Transverse colon (tissue), 4 donors: ENCODE measurements around the gene RAB30. TPM values are rescaled to one million over a fixed set of nuclear protein-coding genes. Genes with fewer than 3 reads are reported as not detected.

ENCODE experiments used
- DNase-seq: peaks from one replicate; pipeline ENCODE4 v3.0.0-alpha.2; 2019
- H3K27ac ChIP-seq, 4 donors: fragments of 200-600 bp; sonication (generic); 2 replicates each; pipeline ENCODE4 v1.5.1; 2016 to 2018; ENCODE audit warnings: inconsistent platforms in 4 of 4
- H3K27me3 ChIP-seq: fragments of 200-600 bp; sonication (generic); 2 replicates; pipeline ENCODE4 v1.5.1; 2017; ENCODE audit warnings: inconsistent platforms
- H3K36me3 ChIP-seq, 4 donors: fragments of 200-600 bp; sonication (generic); 2 replicates each; pipeline ENCODE4 v1.5.1; 2017 to 2019; ENCODE audit warnings: inconsistent platforms in 4 of 4
- H3K4me1 ChIP-seq, 4 donors: fragments of 200-600 bp; sonication (generic); 2 replicates each; pipeline ENCODE4 v1.5.1; 2017 to 2020; ENCODE audit warnings: inconsistent platforms in 4 of 4
- H3K4me3 ChIP-seq, 4 donors: fragments of 200-600 bp; sonication (generic); 1 replicate in 1 of 4; 2 replicates in 3 of 4; pipeline versions ENCODE4 v1.5.1 to v1.6.1; 2017 to 2019; ENCODE audit warnings: inconsistent platforms in 4 of 4
- H3K9me3 ChIP-seq, 2 donors: fragments of 200-600 bp; sonication (generic); 2 replicates each; pipeline ENCODE4 v1.5.1; 2017 to 2019; ENCODE audit warnings: inconsistent platforms in 2 of 2
- CTCF ChIP-seq, 5 experiments: fragments of 200-600 bp in 3 of 5; fragments of 450-650 bp in 2 of 5; sonication (generic) in 3 of 5; IDR thresholded peaks; 1 replicate in 2 of 5; 2 replicates in 3 of 5; pipeline ENCODE4 v1.5.1; 2016 to 2017; ENCODE audit warnings: antibody characterized with exemption in 5 of 5, inconsistent platforms in 3 of 5, mild to moderate bottlenecking in 2 of 5, moderate library complexity in 1 of 5
- EP300 ChIP-seq: sonication (generic); formaldehyde crosslinking; IDR thresholded peaks from one replicate; pipeline ENCODE4 v1.6.1; 2017; ENCODE audit warnings: antibody characterized with exemption, low read depth
- POLR2A ChIP-seq: fragments of 450-650 bp; IDR thresholded peaks from one replicate; pipeline ENCODE4 v1.6.1; 2016; ENCODE audit warnings: antibody characterized with exemption, mild to moderate bottlenecking, moderate library complexity
- POLR2AphosphoS5 ChIP-seq, 3 donors: sonication (generic); formaldehyde crosslinking; IDR thresholded peaks; one replicate each; pipeline ENCODE4 v1.6.1; 2016; ENCODE audit warnings: antibody characterized with exemption in 3 of 3
- WGBS, 2 donors: methylation state at CpG; one replicate each; pipeline ENCODE4 v1.1.5; 2018; ENCODE audit warnings: low coverage in 1 of 2; 5-methylcytosine and 5-hydroxymethylcytosine counted together
- in situ Hi-C, 4 donors: fragments of 200-750 bp; cut with MboI; loops; one replicate each; pipeline versions ENCODE4 v1.15.0 to v1.15.1; 2017; ENCODE audit warnings: low sequenced_read_pairs in 3 of 4, low pct_ligation_motif_present in 1 of 4, low pct_unique_long_range_greater_than_20kb in 1 of 4
- intact Hi-C: fragments of 100-400 bp; cut with DNase I; formaldehyde crosslinking; loops from one replicate; pipeline ENCODE4 v1.15.1; 2023; ENCODE audit warnings: low total_unique reads
- total RNA-seq, 4 donors: library from RNA; depleted of rRNA; stranded (reverse); fragments of >200 nt; gene quantifications; one replicate each; pipeline ENCODE4 v1.1.0, GENCODE V29; 2016

RAB30 gene
- total RNA-seq, 4 donors from 2014 or later, result 2.2 to 29.9 (median 14.5) TPM

DNA sequence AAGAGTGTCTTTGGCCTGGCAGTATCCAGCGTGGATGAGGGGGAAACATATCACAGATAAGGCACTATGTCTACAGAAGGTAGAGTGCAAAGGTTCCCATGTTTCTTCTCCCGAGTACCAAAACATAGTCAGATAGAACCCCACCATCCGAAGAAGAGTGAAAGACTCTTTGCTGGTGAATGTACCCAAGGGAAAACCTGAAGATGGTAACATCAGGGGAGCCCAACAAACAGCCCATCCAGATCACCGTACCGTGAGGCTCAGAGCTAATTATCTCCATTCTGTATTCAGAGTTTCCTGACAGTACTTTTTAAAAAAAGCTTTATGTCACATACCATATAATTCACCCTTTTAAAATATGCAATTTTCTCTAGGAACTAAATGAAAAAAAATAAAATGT is 44.4 kb downstream of the RAB30 start:
- intact Hi-C loops, result no loop called here
- 86 to 92% methylated on average over 5 of the region's 5 CpGs for WGBS, 2 donors

GRCh38 chr11:83026229-83026628 is 45.5 kb downstream of the RAB30 start:
- Histone ChIP-seq H3K36me3 (no peaks in the 10 kb centered on the region), H3K27me3 (no peaks in the 10 kb centered on the region), H3K4me1 (peaks cover 14 to 33% (median 19%) of the 10 kb centered on the region in 4 donors), H3K4me3 (no peak overlapping the region), H3K9me3 (no peaks in the 10 kb centered on the region), H3K27ac (no peak overlapping the region)
- intact Hi-C loops (no loop called here), in situ Hi-C loops (no loop called here)
- 96 to 100% methylated on average over 2 to 4 of the region's 4 CpGs for WGBS, 2 donors
- DNase-seq, result no peak
- no peak for TF ChIP-seq POLR2A
- no peak for TF ChIP-seq CTCF (IDR thresholded peaks at IDR 0.05)
- TF ChIP-seq EP300, result no peak
- TF ChIP-seq POLR2AphosphoS5 (IDR thresholded peaks at IDR 0.05), result no peak

More for the DNA sequence above, 44.4 kb downstream of the RAB30 start:
- no peaks in the 10 kb centered on the region for H3K36me3 ChIP-seq
- H3K4me3 ChIP-seq, result no peak overlapping the region
- H3K27ac ChIP-seq, result no peak overlapping the region
- peaks cover 14 to 36% (median 21%) of the 10 kb centered on the region in 4 donors for H3K4me1 ChIP-seq
- in situ Hi-C loops, result no loop called here
- H3K27me3 ChIP-seq, result no peaks in the 10 kb centered on the region
- TF ChIP-seq CTCF (IDR thresholded peaks at IDR 0.05) (no peak), EP300 (no peak), POLR2A (no peak), POLR2AphosphoS5 (IDR thresholded peaks at IDR 0.05) (no peak)
- no peaks in the 10 kb centered on the region for H3K9me3 ChIP-seq
- no peak for DNase-seq

DNA sequence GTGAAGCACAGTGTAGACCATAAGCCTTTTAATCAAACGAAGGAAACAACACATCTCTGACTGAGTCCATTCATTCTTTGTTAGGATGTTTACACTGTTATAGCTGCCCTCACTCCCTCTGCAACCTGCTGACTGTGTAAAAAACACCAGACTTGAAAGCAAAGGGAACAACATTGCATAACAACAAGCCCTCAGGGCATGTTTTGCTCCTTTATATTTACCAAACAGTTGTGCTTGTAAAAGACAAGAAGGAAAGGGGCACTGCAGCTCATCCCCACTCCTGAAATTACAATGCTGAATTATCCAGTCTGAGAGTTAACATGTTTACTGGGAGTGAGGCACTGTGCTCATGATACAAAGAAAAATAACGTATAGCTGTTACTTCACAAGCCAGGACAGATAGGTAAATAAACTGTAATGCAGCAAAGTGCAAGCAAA is 46.4 kb downstream of the RAB30 start:
- Histone ChIP-seq H3K9me3 (no peaks in the 10 kb centered on the region), H3K27ac (no peak overlapping the region), H3K36me3 (no peaks in the 10 kb centered on the region), H3K4me3 (no peak overlapping the region), H3K4me1 (peaks cover 14 to 33% (median 19%) of the 10 kb centered on the region in 4 donors), H3K27me3 (no peaks in the 10 kb centered on the region)
- DNase-seq, result no peak
- intact Hi-C loops, result no loop called here
- 29 to 51% methylated on average over 2 of the region's 2 CpGs for WGBS, 2 donors
- in situ Hi-C loops, result no loop called here
- TF ChIP-seq POLR2A (no peak), POLR2AphosphoS5 (IDR thresholded peaks at IDR 0.05) (no peak), CTCF (IDR thresholded peaks at IDR 0.05) (no peak), EP300 (no peak)

DNA sequence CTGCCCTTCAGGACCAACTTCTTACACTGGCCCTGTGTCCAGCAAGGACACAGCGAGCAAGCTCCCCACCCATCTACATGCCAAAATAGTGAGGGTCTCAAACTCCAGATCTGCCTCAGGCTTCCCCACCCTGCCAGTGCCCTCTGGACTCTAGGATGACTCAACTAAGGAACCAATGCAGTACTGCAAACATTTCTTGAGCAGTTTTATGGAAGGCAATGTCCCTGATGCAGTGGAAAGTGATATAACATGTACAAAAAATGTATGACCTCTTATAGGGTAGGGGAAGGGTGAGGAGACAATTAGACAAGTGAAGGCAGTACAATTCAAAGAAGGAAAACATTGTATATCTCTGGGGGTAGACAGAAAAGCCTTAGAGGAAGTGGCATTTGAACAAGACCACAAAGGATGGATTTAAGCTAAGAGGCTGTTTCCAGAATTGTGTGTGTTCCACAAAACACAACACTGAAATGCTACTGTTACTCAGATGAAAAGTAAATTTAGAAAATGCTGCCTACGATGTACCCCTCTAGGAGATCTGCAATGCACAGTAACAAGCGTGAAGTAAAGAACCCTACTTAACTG is 47.3 kb downstream of the RAB30 start:
- H3K27me3 ChIP-seq, result no peaks in the 10 kb centered on the region
- WGBS, 2 donors, result 78 to 81% methylated on average over 3 of the region's 3 CpGs
- no peaks in the 10 kb centered on the region for H3K36me3 ChIP-seq
- H3K4me3 ChIP-seq, result no peak overlapping the region
- TF ChIP-seq POLR2AphosphoS5 (IDR thresholded peaks at IDR 0.05), result peak in 1 of 3 donors; percentile 39
- TF ChIP-seq CTCF (IDR thresholded peaks at IDR 0.05), result no peak
- in situ Hi-C loops, result no loop called here
- peak; percentile 27 for DNase-seq
- peak overlapping the region in 1 of 4 donors; percentile 10 for H3K27ac ChIP-seq
- peaks cover 14 to 38% (median 20%) of the 10 kb centered on the region in 4 donors for H3K4me1 ChIP-seq
- intact Hi-C loops, result loop anchor here (5.0 kb wide), 1 partner anchor 878 kb away; no protein-coding TSS in a partner anchor
- no peaks in the 10 kb centered on the region for H3K9me3 ChIP-seq
